Measurements from ENCODE around the gene ZC3H8.

The ZC3H8 gene

DNA sequence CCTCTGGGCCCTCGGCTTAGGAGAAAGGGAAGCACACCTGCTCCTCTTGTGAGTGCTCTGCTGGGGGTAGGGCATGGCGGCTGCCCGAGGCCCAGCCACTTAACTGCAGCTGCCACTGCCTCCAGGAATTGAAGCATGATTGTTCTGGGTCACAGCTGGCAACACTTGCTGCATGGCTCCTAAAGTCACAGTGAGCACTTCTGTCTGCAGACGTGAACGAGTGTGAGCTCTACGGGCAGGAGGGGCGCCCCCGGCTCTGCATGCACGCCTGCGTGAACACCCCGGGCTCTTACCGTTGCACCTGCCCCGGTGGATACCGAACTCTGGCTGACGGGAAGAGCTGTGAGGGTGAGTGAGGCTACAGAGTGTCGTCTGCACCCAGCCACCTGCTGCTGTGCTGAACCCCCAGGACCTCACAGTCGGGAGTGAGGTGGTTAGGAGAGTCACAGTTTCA is 72.2 kb downstream of the ZC3H8 start:
- DNase-seq (ENCODE audit: low read depth in 2 of 2), result no peak
- no peak overlapping the region for H3K4me3 ChIP-seq (replicated peaks in 1 of 2; ENCODE audit: low read depth in 2 of 2, low read length in 2 of 2)

GRCh38 chr2:112181571-112182290 is 73.1 kb downstream of the ZC3H8 start:
- H3K4me3 ChIP-seq (replicated peaks in 1 of 2; ENCODE audit: low read depth in 2 of 2, low read length in 2 of 2), result no peak overlapping the region
- TF ChIP-seq, protein P1, sequence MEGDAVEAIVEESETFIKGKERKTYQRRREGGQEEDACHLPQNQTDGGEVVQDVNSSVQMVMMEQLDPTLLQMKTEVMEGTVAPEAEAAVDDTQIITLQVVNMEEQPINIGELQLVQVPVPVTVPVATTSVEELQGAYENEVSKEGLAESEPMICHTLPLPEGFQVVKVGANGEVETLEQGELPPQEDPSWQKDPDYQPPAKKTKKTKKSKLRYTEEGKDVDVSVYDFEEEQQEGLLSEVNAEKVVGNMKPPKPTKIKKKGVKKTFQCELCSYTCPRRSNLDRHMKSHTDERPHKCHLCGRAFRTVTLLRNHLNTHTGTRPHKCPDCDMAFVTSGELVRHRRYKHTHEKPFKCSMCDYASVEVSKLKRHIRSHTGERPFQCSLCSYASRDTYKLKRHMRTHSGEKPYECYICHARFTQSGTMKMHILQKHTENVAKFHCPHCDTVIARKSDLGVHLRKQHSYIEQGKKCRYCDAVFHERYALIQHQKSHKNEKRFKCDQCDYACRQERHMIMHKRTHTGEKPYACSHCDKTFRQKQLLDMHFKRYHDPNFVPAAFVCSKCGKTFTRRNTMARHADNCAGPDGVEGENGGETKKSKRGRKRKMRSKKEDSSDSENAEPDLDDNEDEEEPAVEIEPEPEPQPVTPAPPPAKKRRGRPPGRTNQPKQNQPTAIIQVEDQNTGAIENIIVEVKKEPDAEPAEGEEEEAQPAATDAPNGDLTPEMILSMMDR (IDR thresholded peaks at IDR 0.05; ENCODE audit: low read depth, low read length), result no peak
- no peak for DNase-seq (ENCODE audit: low read depth in 2 of 2)

More for the DNA sequence above, 72.2 kb downstream of the ZC3H8 start:
- TF ChIP-seq, protein P1 (IDR thresholded peaks at IDR 0.05; ENCODE audit: low read depth, low read length), result no peak

DNA sequence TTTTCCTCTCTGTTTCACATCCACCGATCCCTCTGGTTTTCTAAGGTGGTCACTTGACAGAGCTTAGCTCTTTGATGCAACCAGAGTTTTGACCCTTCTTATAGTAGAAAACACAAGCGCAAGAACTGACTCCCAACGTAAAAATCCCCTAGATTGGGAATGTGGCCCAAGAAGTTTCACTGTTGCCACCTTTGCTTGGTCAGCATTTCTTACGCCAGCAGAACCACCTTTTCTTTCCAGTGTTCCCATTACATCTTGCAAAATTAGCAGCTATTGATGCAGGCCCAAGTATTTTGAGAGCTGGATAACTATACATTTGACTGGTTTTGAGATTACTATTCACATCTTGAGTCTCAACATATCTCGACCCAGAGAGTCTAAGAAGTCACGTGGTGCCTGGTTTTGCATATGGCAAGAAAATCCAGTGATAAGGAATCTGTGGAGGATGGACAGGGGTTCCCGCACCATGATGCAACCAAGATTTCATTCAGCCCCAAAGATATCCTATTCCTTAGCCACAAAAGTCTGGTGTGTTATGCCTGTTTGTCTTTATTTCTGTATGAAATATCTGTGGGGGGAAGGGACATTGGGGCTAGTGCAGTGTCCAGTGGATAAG is 78.8 kb downstream of the ZC3H8 start:
- TF ChIP-seq, protein P1 (IDR thresholded peaks at IDR 0.05; ENCODE audit: low read depth, low read length), result no peak
- H3K4me3 ChIP-seq (replicated peaks in 1 of 2; ENCODE audit: low read depth in 2 of 2, low read length in 2 of 2), result no peak overlapping the region
- no peak for DNase-seq (ENCODE audit: low read depth in 2 of 2)

GRCh38 chr2:112175333-112175732 is 79.5 kb downstream of the ZC3H8 start:
- TF ChIP-seq, protein P1 (IDR thresholded peaks at IDR 0.05; ENCODE audit: low read depth, low read length), result no peak
- DNase-seq (ENCODE audit: low read depth in 2 of 2), result no peak

GRCh38 chr2:112174383-112174782 is 80.5 kb downstream of the ZC3H8 start:
- H3K4me3 ChIP-seq (replicated peaks in 1 of 2; ENCODE audit: low read depth in 2 of 2, low read length in 2 of 2), result no peak overlapping the region

More at GRCh38 chr2:112175333-112175732, 79.5 kb downstream of the ZC3H8 start:
- H3K4me3 ChIP-seq (replicated peaks in 1 of 2; ENCODE audit: low read depth in 2 of 2, low read length in 2 of 2), result no peak overlapping the region

DNA sequence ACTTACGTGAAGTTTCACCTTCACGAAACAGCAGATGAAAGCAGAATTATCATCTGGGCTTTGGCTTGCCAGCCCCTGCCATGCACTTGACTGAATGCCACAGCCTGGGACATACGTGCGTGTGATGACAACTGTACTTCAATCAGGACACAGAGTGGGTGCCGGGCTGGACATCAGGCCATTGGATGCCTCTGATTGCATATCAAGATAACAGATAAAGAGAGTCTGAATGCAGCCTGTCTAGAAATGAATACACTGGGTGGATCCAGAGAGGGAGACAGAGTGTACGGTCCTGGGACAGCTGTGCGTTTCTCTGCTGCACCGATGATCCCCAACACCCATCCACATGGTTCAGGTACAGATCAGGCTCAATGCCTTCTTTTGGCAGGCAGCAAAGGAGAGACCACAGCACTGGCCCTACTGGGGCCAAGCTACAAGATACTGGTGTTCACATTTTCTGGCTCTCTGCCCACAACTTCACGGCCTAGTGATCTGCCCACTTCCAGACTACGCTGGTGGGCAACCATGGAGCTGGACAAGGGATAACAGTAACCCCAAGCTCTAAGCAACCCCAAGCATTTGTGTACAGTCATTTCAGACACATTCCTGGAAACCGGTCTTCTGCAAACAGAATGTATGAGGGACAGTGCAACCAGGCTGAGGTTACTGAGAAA is 81.1 kb downstream of the ZC3H8 start:
- DNase-seq (ENCODE audit: low read depth in 2 of 2), result no peak
- TF ChIP-seq, protein P1 (IDR thresholded peaks at IDR 0.05; ENCODE audit: low read depth, low read length), result no peak
- no peak overlapping the region for H3K4me3 ChIP-seq (replicated peaks in 1 of 2; ENCODE audit: low read depth in 2 of 2, low read length in 2 of 2)

More at GRCh38 chr2:112174383-112174782, 80.5 kb downstream of the ZC3H8 start:
- no peak for DNase-seq (ENCODE audit: low read depth in 2 of 2)
- TF ChIP-seq, protein P1 (IDR thresholded peaks at IDR 0.05; ENCODE audit: low read depth, low read length), result no peak

All from cardiac fibroblast (primary cell).